Spinal cord (tissue), 10 donors: ENCODE measurements around the gene AK6. TPM values are rescaled to one million over a fixed set of nuclear protein-coding genes. Genes with fewer than 3 reads are reported as not detected.

Source experiments
- DNase-seq, 6 donors: peaks; one replicate each; pipeline versions ENCODE4 v3.0.0 to v3.0.0-alpha.2; 2013 to 2015; ENCODE audit warnings: low spot score in 6 of 6, low read depth in 4 of 6
- H3K27ac ChIP-seq: one replicate; pipeline ENCODE4 v1.5.1; 2013; ENCODE audit warnings: low read depth, low read length, control low read depth
- H3K27me3 ChIP-seq: one replicate; pipeline ENCODE4 v1.6.1; 2013; ENCODE audit warnings: low read length; ENCODE audit not compliant: control insufficient read depth, insufficient read depth
- H3K36me3 ChIP-seq: one replicate; pipeline ENCODE4 v1.6.1; 2013; ENCODE audit warnings: low read length; ENCODE audit not compliant: control insufficient read depth, insufficient read depth
- H3K4me1 ChIP-seq: one replicate; pipeline ENCODE4 v1.6.1; 2013; ENCODE audit warnings: low read length; ENCODE audit not compliant: control insufficient read depth, insufficient read depth
- H3K4me3 ChIP-seq: one replicate; pipeline ENCODE4 v1.5.1; 2013; ENCODE audit warnings: low read depth, low read length, control low read depth
- H3K9me3 ChIP-seq: one replicate; pipeline ENCODE4 v1.6.1; 2013; ENCODE audit warnings: low read length; ENCODE audit not compliant: control insufficient read depth, insufficient read depth
- WGBS: methylation state at CpG from one replicate; pipeline ENCODE4 v1.1.5; 2013; ENCODE audit warnings: missing lambda C conversion rate; ENCODE audit not compliant: insufficient coverage; 5-methylcytosine and 5-hydroxymethylcytosine counted together
- long read RNA-seq, 4 donors: transcript quantifications; one replicate each; lab custom pipeline, GENCODE V29; 2026
- polyA plus RNA-seq, 2 donors: library from polyadenylated mRNA; unstranded; fragments of 120-200 nt; gene quantifications; one replicate each; pipeline ENCODE4 v1.2.1, GENCODE V29; 2013; ENCODE audit not compliant: insufficient read length in 2 of 2
- total RNA-seq, 2 donors: library from RNA; depleted of rRNA in 1 of 2; stranded (reverse); fragments of 120-200 nt in 1 of 2; fragments of >200 nt in 1 of 2; gene quantifications; one replicate each; pipeline versions ENCODE4 v1.2.3 to v1.2.4, GENCODE V29; 2013 to 2014
- donor health status: healthy.

The AK6 gene
- 10 to 100 TPM; 43.1 to 54.6 TPM for total RNA-seq
- 10 to 100 TPM; 52.6 to 61.8 TPM for polyA plus RNA-seq
- long read RNA-seq, donor 1, transcript AK6-202 (5 exons, 1,648 nt), result major isoform, 44 of 55 reads
- long read RNA-seq, donor 1, transcript AK6-201 (5 exons, 1,183 nt), result minor isoform, 5 of 55 reads
- long read RNA-seq, donor 1, partial matches to known transcripts, result 6 of 55 reads
- long read RNA-seq, donor 1, other reads (novel, unspliced or antisense), result 0 of 55 reads
- long read RNA-seq, donor 2, transcript AK6-202 (5 exons, 1,648 nt), result major isoform, 15 of 16 reads
- long read RNA-seq, donor 2, partial matches to known transcripts, result 0 of 16 reads
- long read RNA-seq, donor 2, other reads (novel, unspliced or antisense), result 0 of 16 reads
- long read RNA-seq, donor 3, transcript AK6-202 (5 exons, 1,648 nt), result major isoform, 14 of 14 reads
- long read RNA-seq, donor 3, partial matches to known transcripts, result 0 of 14 reads
- long read RNA-seq, donor 3, other reads (novel, unspliced or antisense), result 0 of 14 reads
- long read RNA-seq, donor 4, transcript AK6-202 (5 exons, 1,648 nt), result major isoform, 40 of 86 reads
- long read RNA-seq, donor 4, partial matches to known transcripts, result 41 of 86 reads
- long read RNA-seq, donor 4, other reads (novel, unspliced or antisense), result 5 of 86 reads

GRCh38 chr5:69369340-69370121 is at the start of gene AK6, which contains the start of the genes RAD17 and TAF9:
Gene AK6, minus strand, starts transcription at chr5:69369520. Its CDS starts 30 bp downstream, at chr5:69369490.
Gene RAD17, plus strand, starts transcription at chr5:69369818. Its CDS starts 2,391 bp downstream, at chr5:69372209.
Gene TAF9, minus strand, starts transcription at chr5:69369520. Its CDS starts 3,783 bp downstream, at chr5:69365737.
- Histone ChIP-seq H3K4me1 (peaks cover 8% of the 10 kb centered on the region), H3K36me3 (peaks cover 4% of the 10 kb centered on the region), H3K27me3 (no peaks in the 10 kb centered on the region), H3K27ac (peak within 1 kb of the TSS; percentile 90), H3K9me3 (no peaks in the 10 kb centered on the region), H3K4me3 (peak within 1 kb of the TSS; percentile 89)
- under 1% methylated on average over 58 of the region's 66 CpGs for WGBS
- DNase-seq, result peak; percentile 82 to 97 (median 90)

GRCh38 chr5:69418554-69418953 is 49.2 kb upstream of the AK6 start:
- WGBS, result no CpG with 5 or more reads among the region's 3 CpGs
- H3K27ac ChIP-seq, result no peak overlapping the region

GRCh38 chr5:69416699-69417098 is 47.4 kb upstream of the AK6 start:
- H3K9me3 ChIP-seq, result no peaks in the 10 kb centered on the region
- H3K36me3 ChIP-seq, result peaks cover 12% of the 10 kb centered on the region
- H3K4me3 ChIP-seq, result no peak overlapping the region
- H3K27me3 ChIP-seq, result no peaks in the 10 kb centered on the region
- H3K4me1 ChIP-seq, result peaks cover 4% of the 10 kb centered on the region
- no peak overlapping the region for H3K27ac ChIP-seq
- no peak for DNase-seq

More at GRCh38 chr5:69418554-69418953, 49.2 kb upstream of the AK6 start:
- H3K9me3 ChIP-seq, result no peaks in the 10 kb centered on the region
- H3K36me3 ChIP-seq, result peaks cover 9% of the 10 kb centered on the region
- no peak overlapping the region for H3K4me3 ChIP-seq
- H3K4me1 ChIP-seq, result peaks cover 4% of the 10 kb centered on the region
- H3K27me3 ChIP-seq, result no peaks in the 10 kb centered on the region
- DNase-seq, result no peak

- no peaks in the 10 kb centered on the region for H3K9me3 ChIP-seq
- H3K4me1 ChIP-seq, result peaks cover 4% of the 10 kb centered on the region
- 83% methylated on average over 1 of the region's 6 CpGs for WGBS
- no peaks in the 10 kb centered on the region for H3K27me3 ChIP-seq
- H3K27ac ChIP-seq, result no peak overlapping the region
- DNase-seq, result no peak
- peaks cover 13% of the 10 kb centered on the region for H3K36me3 ChIP-seq
- H3K4me3 ChIP-seq, result no peak overlapping the region
Observed at GRCh38 chr5:69416180-69416579, 46.9 kb upstream of the AK6 start.

GRCh38 chr5:69415584-69415958 is 46.3 kb upstream of the AK6 start:
- H3K4me1 ChIP-seq, result peaks cover 4% of the 10 kb centered on the region
- no peak for DNase-seq
- peak overlapping the region; percentile 33 for H3K4me3 ChIP-seq
- H3K36me3 ChIP-seq, result peaks cover 16% of the 10 kb centered on the region
- no peaks in the 10 kb centered on the region for H3K9me3 ChIP-seq
- WGBS, result 36% methylated on average over 12 of the region's 18 CpGs
- H3K27ac ChIP-seq, result no peak overlapping the region
- H3K27me3 ChIP-seq, result no peaks in the 10 kb centered on the region

GRCh38 chr5:69414885-69415583 is 45.7 kb upstream of the AK6 start, which contains the start of gene MARVELD2:
Gene MARVELD2, plus strand, starts transcription at chr5:69415116. Its CDS starts 4,270 bp downstream, at chr5:69419386.
- DNase-seq, result peak in 3 of 6 donors; percentile 6 to 60 (median 49)
- H3K27me3 ChIP-seq, result no peaks in the 10 kb centered on the region
- H3K27ac ChIP-seq, result no peak within 1 kb of the TSS
- H3K36me3 ChIP-seq, result peaks cover 16% of the 10 kb centered on the region
- no peaks in the 10 kb centered on the region for H3K9me3 ChIP-seq
- peaks cover 4% of the 10 kb centered on the region for H3K4me1 ChIP-seq
- 14% methylated on average over 77 of the region's 78 CpGs for WGBS
- peak within 1 kb of the TSS; percentile 33 for H3K4me3 ChIP-seq

- no peak for DNase-seq
- Histone ChIP-seq H3K4me3 (no peak overlapping the region), H3K9me3 (no peaks in the 10 kb centered on the region), H3K27ac (no peak overlapping the region), H3K27me3 (no peaks in the 10 kb centered on the region), H3K36me3 (peaks cover 36% of the 10 kb centered on the region), H3K4me1 (no peaks in the 10 kb centered on the region)
- WGBS, result 96% methylated on average over 12 of the region's 15 CpGs
Observed at GRCh38 chr5:69404659-69405330, 35.5 kb upstream of the AK6 start.

- no peak overlapping the region for H3K27ac ChIP-seq
- H3K36me3 ChIP-seq, result peaks cover 23% of the 10 kb centered on the region
- no peaks in the 10 kb centered on the region for H3K4me1 ChIP-seq
- H3K27me3 ChIP-seq, result no peaks in the 10 kb centered on the region
- no peak for DNase-seq
- no peaks in the 10 kb centered on the region for H3K9me3 ChIP-seq
- H3K4me3 ChIP-seq, result no peak overlapping the region
Observed at GRCh38 chr5:69378376-69378775, 9.1 kb upstream of the AK6 start.
